GM12892 (cell line): ENCODE measurements around the gene PHKG2.

Experiments used
- DNase-seq: peaks from one replicate; pipeline ENCODE4 v3.0.0; 2011; ENCODE audit not compliant: insufficient read length
- FAIRE-seq: peaks from 2 replicates; lab custom pipeline; 2011; peaks lifted over from hg19 to GRCh38; lab: Jason Lieb, UNC
- POLR2A ChIP-seq: IDR thresholded peaks from 2 replicates; pipeline ENCODE4 v1.6.1; 2011; ENCODE audit warnings: low read depth, low read length, control low read depth
- POLR2AphosphoS5 ChIP-seq: IDR thresholded peaks from 2 replicates; pipeline ENCODE4 v1.6.1; 2011; ENCODE audit warnings: low read depth, low read length, control low read depth
- TAF1 ChIP-seq: IDR thresholded peaks from 2 replicates; pipeline ENCODE4 v1.6.1; 2011; ENCODE audit warnings: low read depth, mild to moderate bottlenecking, control low read depth, low read length, borderline replicate concordance

The PHKG2 gene

DNA sequence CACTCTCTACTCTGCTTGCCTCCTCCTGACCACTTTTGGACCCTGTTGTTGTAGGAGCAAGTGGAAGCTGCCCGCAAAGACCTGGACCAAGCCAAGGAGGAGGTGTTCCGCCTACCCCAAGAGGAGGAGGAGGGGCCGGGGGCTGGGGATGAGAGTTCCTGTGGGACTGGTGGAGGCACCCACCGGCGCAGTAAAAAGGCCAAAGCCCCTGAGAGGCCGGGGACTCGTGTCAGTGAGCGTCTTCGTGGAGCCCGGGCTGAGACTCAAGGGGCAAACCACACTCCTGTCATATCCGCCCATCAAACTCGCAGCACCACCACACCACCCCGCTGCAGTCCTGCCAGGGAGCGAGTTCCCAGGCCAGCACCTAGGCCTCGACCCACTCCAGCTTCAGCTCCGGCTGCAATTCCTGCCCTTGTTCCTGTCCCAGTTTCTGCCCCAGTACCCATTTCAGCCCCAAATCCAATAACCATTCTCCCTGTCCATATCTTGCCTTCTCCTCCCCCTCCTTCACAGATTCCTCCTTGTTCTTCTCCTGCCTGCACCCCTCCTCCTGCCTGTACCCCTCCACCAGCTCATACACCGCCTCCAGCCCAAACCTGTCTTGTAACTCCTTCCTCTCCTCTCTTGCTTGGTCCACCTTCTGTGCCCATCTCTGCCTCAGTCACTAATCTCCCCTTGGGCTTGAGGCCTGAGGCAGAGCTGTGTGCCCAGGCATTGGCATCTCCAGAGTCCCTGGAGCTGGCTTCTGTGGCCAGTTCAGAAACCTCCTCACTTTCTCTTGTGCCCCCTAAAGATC, 11.0 kb upstream of the PHKG2 start:
- DNase-seq (no peak), FAIRE-seq (no peak)
- TF ChIP-seq POLR2A (no peak), TAF1 (no peak), POLR2AphosphoS5 (0 out of 2 replicates have a peak, but pooled peaks have one; percentile 26)

- no peak for TF ChIP-seq TAF1
- TF ChIP-seq POLR2AphosphoS5 = 0 out of 2 replicates have a peak, but pooled peaks have one; percentile 3
- DNase-seq (no peak), FAIRE-seq (no peak)
Observed at GRCh38 chr16:30737794-30738648, 10.2 kb upstream of the PHKG2 start.

GRCh38 chr16:30738984-30739951, 9.0 kb upstream of the PHKG2 start:
- no peak; the same call in 1 of the 2 replicates for TF ChIP-seq POLR2A
- TF ChIP-seq POLR2AphosphoS5 = no peak
- TF ChIP-seq TAF1 = no peak
- DNase-seq (no peak), FAIRE-seq (no peak)

GRCh38 chr16:30740364-30741251, 7.6 kb upstream of the PHKG2 start:
- DNase-seq (no peak), FAIRE-seq (no peak)
- TF ChIP-seq TAF1 = no peak
- TF ChIP-seq POLR2AphosphoS5 = no peak
- no peak for TF ChIP-seq POLR2A

DNA sequence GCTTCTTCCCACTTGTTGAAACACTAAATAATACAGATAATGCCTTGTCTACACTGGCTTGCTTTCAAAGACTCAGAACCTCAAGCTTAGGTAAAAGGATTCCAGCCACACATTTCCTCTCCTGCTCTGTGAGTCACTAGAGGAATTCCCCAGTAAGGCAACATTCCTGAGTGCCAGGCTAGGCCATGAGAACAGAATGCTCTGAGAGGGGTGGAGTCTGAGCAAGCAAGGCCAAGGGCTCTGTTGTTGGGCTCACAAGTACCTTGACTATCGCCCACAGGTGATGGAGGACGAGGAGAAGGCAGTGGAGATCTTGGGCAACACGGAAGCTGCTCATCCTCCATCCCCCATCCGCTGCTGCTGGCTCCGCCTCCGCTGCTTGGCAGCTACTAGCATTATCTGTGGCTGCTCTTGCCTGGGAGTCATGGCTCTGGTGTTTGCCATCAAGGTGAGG, 6.7 kb upstream of the PHKG2 start:
- TF ChIP-seq POLR2A (no peak), TAF1 (no peak), POLR2AphosphoS5 (no peak)
- DNase-seq (no peak), FAIRE-seq (no peak)

- DNase-seq (no peak), FAIRE-seq (no peak)
- TF ChIP-seq POLR2AphosphoS5 (no peak), POLR2A (no peak), TAF1 (no peak)
Observed at GRCh38 chr16:30743716-30744115, 4.5 kb upstream of the PHKG2 start.

- TF ChIP-seq POLR2AphosphoS5 = no peak
- TF ChIP-seq POLR2A = no peak
- no peak for TF ChIP-seq TAF1
- FAIRE-seq (no peak), DNase-seq (no peak)
Observed at GRCh38 chr16:30744183-30744582, 4.0 kb upstream of the PHKG2 start.

GRCh38 chr16:30745082-30745481, 3.1 kb upstream of the PHKG2 start:
- TF ChIP-seq POLR2A (no peak), POLR2AphosphoS5 (no peak), TAF1 (no peak)
- no peak for DNase-seq
- FAIRE-seq = no peak

DNA sequence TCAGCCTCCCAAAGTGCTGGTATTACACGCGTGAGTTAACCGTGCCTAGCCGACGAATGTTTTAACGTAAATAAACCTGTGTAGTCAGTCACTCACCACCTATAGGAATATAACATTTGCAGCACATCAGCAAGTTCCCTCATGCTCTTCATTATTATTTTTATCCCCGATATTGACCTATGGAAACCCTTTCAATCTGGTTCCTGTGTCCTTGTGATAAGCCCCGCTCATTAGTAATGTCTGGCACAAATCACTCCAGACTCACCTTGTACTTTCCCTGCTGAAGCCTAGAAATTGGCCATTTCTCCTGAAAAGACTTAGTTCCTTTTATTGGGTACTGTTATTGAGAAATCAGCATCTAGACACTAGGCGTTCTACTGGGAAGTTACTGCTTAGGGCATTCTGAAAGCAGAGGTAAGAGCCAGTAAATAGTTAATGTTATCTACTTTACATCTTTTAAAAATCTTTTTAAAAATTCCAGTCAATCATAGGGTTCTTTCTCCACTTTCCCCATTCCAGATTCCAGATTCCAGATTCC, 1.5 kb upstream of the PHKG2 start:
- TF ChIP-seq POLR2AphosphoS5 = no peak
- TF ChIP-seq TAF1 = no peak
- no peak for TF ChIP-seq POLR2A
- FAIRE-seq (no peak), DNase-seq (no peak)
